Thyroid gland (tissue), 4 donors: Measurements from ENCODE around the gene PLCG2.

Experiments used
- POLR2A ChIP-seq, 2 donors: fragments of 450-650 bp; IDR thresholded peaks; one replicate each; pipeline ENCODE4 v1.6.1; 2017; ENCODE audit warnings: antibody characterized with exemption in 2 of 2, mild to moderate bottlenecking in 2 of 2, moderate library complexity in 1 of 2
- TF ChIP-seq, protein P1 (sequence below), 6 experiments: fragments of 200-600 bp in 3 of 6; fragments of 450-650 bp in 3 of 6; sonication (generic) in 3 of 6; IDR thresholded peaks; one replicate each; pipeline ENCODE4 v1.5.1; 2016 to 2019; ENCODE audit warnings: antibody characterized with exemption in 6 of 6, mild to moderate bottlenecking in 2 of 6, inconsistent platforms in 1 of 6, moderate library complexity in 1 of 6

DNA sequence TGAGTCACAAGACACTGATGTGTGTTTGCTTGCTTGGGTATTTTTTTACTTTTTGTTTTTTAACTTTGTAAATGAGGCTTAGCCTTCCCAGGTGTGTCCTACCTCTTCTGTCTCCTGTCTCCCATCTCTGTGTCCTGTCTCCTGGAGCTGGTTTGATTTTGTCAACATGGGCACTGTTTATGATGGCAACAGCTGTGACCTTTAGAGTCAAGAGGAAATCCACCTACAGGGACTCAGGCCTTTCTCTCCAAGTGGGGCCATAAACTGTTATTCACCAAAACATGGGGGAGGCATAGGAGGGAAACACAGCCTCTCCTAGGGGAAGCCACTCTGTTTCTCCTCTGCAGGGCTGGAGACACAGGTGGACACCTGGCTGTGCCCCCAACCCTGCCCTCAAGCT, 13.1 kb upstream of the PLCG2 start:
- TF ChIP-seq, protein P1, sequence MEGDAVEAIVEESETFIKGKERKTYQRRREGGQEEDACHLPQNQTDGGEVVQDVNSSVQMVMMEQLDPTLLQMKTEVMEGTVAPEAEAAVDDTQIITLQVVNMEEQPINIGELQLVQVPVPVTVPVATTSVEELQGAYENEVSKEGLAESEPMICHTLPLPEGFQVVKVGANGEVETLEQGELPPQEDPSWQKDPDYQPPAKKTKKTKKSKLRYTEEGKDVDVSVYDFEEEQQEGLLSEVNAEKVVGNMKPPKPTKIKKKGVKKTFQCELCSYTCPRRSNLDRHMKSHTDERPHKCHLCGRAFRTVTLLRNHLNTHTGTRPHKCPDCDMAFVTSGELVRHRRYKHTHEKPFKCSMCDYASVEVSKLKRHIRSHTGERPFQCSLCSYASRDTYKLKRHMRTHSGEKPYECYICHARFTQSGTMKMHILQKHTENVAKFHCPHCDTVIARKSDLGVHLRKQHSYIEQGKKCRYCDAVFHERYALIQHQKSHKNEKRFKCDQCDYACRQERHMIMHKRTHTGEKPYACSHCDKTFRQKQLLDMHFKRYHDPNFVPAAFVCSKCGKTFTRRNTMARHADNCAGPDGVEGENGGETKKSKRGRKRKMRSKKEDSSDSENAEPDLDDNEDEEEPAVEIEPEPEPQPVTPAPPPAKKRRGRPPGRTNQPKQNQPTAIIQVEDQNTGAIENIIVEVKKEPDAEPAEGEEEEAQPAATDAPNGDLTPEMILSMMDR (IDR thresholded peaks at IDR 0.05), result no peak
- no peak for TF ChIP-seq POLR2A (IDR thresholded peaks at IDR 0.05)
